Trophoblast cell (in vitro differentiated cells and primary cell): Measurements from ENCODE around the gene SAE1.
A peak's percentile ranks its signal among the peaks of the same experiment; 100 is the strongest.

Experiments
- DNase-seq, 2 donors: peaks; one replicate each; pipeline ENCODE4 v3.0.0-alpha.2; 2016
- H2AFZ ChIP-seq: 2 replicates; pipeline ENCODE4 v1.6.1; 2013; ENCODE audit warnings: low read length, moderate library complexity, mild to moderate bottlenecking; ENCODE audit not compliant: insufficient read depth, poor library complexity
- H2AK5ac ChIP-seq: 2 replicates; pipeline ENCODE4 v1.6.1; 2013; ENCODE audit warnings: mild to moderate bottlenecking, low read length
- H2BK120ac ChIP-seq: 2 replicates; pipeline ENCODE4 v1.6.1; 2013; ENCODE audit warnings: low read length, mild to moderate bottlenecking, moderate library complexity; ENCODE audit not compliant: insufficient read depth, poor library complexity
- H2BK12ac ChIP-seq: 2 replicates; pipeline ENCODE4 v1.6.1; 2013; ENCODE audit warnings: mild to moderate bottlenecking, low read length, moderate library complexity
- H2BK5ac ChIP-seq: 2 replicates; pipeline ENCODE4 v1.6.1; 2013; ENCODE audit warnings: low read length, low read depth, moderate library complexity, mild to moderate bottlenecking; ENCODE audit not compliant: poor library complexity
- H3K14ac ChIP-seq: 2 replicates; pipeline ENCODE4 v1.6.1; 2013; ENCODE audit warnings: mild to moderate bottlenecking, low read length
- H3K18ac ChIP-seq: 2 replicates; pipeline ENCODE4 v1.6.1; 2013; ENCODE audit warnings: mild to moderate bottlenecking, low read length
- H3K23ac ChIP-seq: 2 replicates; pipeline ENCODE4 v1.6.1; 2013; ENCODE audit warnings: low read length
- H3K27ac ChIP-seq: 2 replicates; pipeline ENCODE4 v1.5.1; 2013; ENCODE audit warnings: low read depth, mild to moderate bottlenecking, inconsistent platforms, low read length, moderate library complexity
- H3K27me3 ChIP-seq: 2 replicates; pipeline ENCODE4 v1.6.1; 2013; ENCODE audit warnings: inconsistent platforms, mild to moderate bottlenecking, low read length, moderate library complexity; ENCODE audit not compliant: insufficient read depth
- H3K36me3 ChIP-seq, 2 experiments: 1 replicate in 1 of 2; 2 replicates in 1 of 2; pipeline ENCODE4 v1.6.1; 2013; ENCODE audit warnings: low read length in 2 of 2, mild to moderate bottlenecking in 2 of 2, moderate library complexity in 1 of 2; ENCODE audit not compliant: insufficient read depth in 2 of 2, control insufficient read depth in 1 of 2
- H3K4ac ChIP-seq: 2 replicates; pipeline ENCODE4 v1.6.1; 2013; ENCODE audit warnings: low read depth, mild to moderate bottlenecking, low read length, moderate library complexity
- H3K4me1 ChIP-seq, 2 experiments: 1 replicate in 1 of 2; 2 replicates in 1 of 2; pipeline ENCODE4 v1.6.1; 2013; ENCODE audit warnings: low read length in 2 of 2, mild to moderate bottlenecking in 2 of 2, moderate library complexity in 1 of 2; ENCODE audit not compliant: insufficient read depth in 2 of 2, control insufficient read depth in 1 of 2
- H3K4me2 ChIP-seq: 2 replicates; pipeline ENCODE4 v1.6.1; 2013; ENCODE audit warnings: inconsistent platforms, mild to moderate bottlenecking, low read length, moderate library complexity
- H3K4me3 ChIP-seq: 2 replicates; pipeline ENCODE4 v1.5.1; 2013; ENCODE audit warnings: mild to moderate bottlenecking, low read depth, low read length, inconsistent platforms
- H3K79me1 ChIP-seq: one replicate; pipeline ENCODE4 v1.6.1; 2013; ENCODE audit warnings: low read length
- H3K79me2 ChIP-seq: 2 replicates; pipeline ENCODE4 v1.6.1; 2013; ENCODE audit warnings: low read length, mild to moderate bottlenecking; ENCODE audit not compliant: control insufficient read depth, insufficient read depth, poor library complexity
- H3K9ac ChIP-seq: 2 replicates; pipeline ENCODE4 v1.6.1; 2013; ENCODE audit warnings: mild to moderate bottlenecking, low read length
- H3K9me3 ChIP-seq: 2 replicates; pipeline ENCODE4 v1.6.1; 2013; ENCODE audit warnings: low read depth, mild to moderate bottlenecking, control low read depth, inconsistent platforms, low read length; ENCODE audit not compliant: insufficient read depth
- H4K12ac ChIP-seq: 2 replicates; pipeline ENCODE4 v1.6.1; 2013; ENCODE audit warnings: low read depth, mild to moderate bottlenecking, low read length, moderate library complexity
- H4K8ac ChIP-seq: 2 replicates; pipeline ENCODE4 v1.6.1; 2013; ENCODE audit warnings: low read depth, mild to moderate bottlenecking, low read length, moderate library complexity
- H4K91ac ChIP-seq: one replicate; pipeline ENCODE4 v1.6.1; 2013; ENCODE audit warnings: low read depth, mild to moderate bottlenecking, low read length, moderate library complexity
- WGBS: extraction: QIAGEN DNeasy Blood & Tissue Kit; methylation state at CpG from one replicate; pipeline ENCODE4 v1.1.7; 2013; ENCODE audit warnings: missing lambda C conversion rate; ENCODE audit not compliant: insufficient read length, insufficient coverage; ENCODE audit errors: extremely low coverage; 5-methylcytosine and 5-hydroxymethylcytosine counted together

The SAE1 gene

GRCh38 chr19:47112166-47112996 lies 18.3 kb upstream of the SAE1 start:
- Histone ChIP-seq H3K27me3 (no peaks in the 10 kb centered on the region), H3K27ac (peak overlapping the region; percentile 99), H3K9ac (peak overlapping the region; percentile 99), H3K4me2 (peak overlapping the region; percentile 83), H4K12ac (peak overlapping the region; percentile 99), H3K4me3 (peak overlapping the region; percentile 77), H2BK5ac (peak overlapping the region; percentile 98), H3K23ac (no peak overlapping the region), H4K91ac (peak overlapping the region; percentile 99), H3K79me1 (peaks cover 26% of the 10 kb centered on the region), H3K36me3 (peaks cover 0 to 2% of the 10 kb centered on the region in 2 experiments), H3K79me2 (peaks cover 19% of the 10 kb centered on the region), H3K4me1 (peaks cover under 1 to 4% of the 10 kb centered on the region in 2 experiments), H3K14ac (peak overlapping the region; percentile 96), H3K4ac (peak overlapping the region; percentile 93), H2BK12ac (peak overlapping the region; percentile 35), H2AK5ac (peak overlapping the region; percentile 96), H3K9me3 (no peaks in the 10 kb centered on the region), H4K8ac (peak overlapping the region; percentile 99), H2BK120ac (peak overlapping the region; percentile 97), H3K18ac (peak overlapping the region; percentile 99), H2AFZ (peak overlapping the region; percentile 72)
- WGBS = no CpG with 5 or more reads among the region's 85 CpGs
- peak; percentile 37 to 67 for DNase-seq

DNA sequence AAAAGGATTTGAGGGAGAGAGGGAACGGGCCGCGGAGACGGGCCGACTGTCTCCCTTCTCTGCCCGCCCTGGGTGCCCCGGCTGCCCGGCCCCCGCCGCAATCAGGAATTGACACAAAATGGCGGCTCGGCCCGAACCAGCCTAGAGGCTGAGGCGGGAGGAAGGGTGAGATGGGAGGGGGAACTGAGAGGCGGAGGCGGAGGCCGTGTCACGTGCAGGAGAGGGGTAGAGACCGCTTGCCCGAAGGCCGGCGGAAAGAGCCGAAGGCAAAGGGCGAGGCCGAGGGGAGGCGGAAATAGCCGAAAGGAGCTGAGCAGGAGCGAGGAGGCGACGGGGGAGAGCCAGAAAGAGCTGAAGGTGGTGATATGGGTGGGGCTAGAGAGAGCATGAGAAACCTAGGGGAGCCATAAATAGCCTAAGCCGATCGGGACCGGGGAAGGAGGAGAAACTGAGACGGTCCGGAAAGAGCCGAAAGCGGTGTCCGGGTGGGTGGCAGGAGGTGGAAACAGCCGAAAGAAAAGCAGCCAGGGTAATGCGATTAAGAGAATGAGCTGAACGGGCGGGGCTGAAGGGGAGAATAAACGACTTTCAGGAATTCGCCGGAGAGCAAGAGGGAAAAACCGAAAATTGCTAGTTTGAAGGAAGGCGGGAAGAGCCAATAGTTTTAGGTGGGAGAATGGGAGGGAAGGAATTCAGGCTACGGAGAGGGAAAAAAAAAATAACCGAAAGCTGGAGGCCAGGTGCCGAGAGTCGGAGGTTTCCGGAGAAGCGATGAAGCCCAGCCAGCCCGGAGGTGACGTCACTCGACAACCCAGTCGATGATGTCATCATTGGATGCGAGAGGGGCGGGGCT lies 17.4 kb upstream of the SAE1 start, which contains the start of gene ZC3H4:
Gene ZC3H4 (minus strand): TSS at position 780 of the 853 bp plus-strand sequence. CDS start 1,192 bp downstream, outside the sequence.
- peak within 1 kb of the TSS; percentile 99 for H3K27ac ChIP-seq
- H3K4me1 ChIP-seq = peaks cover 0 to 2% of the 10 kb centered on the region in 2 experiments
- peak within 1 kb of the TSS; percentile 32 for H2AFZ ChIP-seq
- peaks cover 0 to 2% of the 10 kb centered on the region in 2 experiments for H3K36me3 ChIP-seq
- peak within 1 kb of the TSS; percentile 93 for H2AK5ac ChIP-seq
- no CpG with 5 or more reads among the region's 59 CpGs for WGBS
- peak within 1 kb of the TSS; percentile 77 for H3K4me3 ChIP-seq
- peak within 1 kb of the TSS; percentile 98 for H2BK5ac ChIP-seq
- H3K79me2 ChIP-seq = peaks cover 18% of the 10 kb centered on the region
- peak within 1 kb of the TSS; percentile 85 for H3K4me2 ChIP-seq
- peak within 1 kb of the TSS; percentile 99 for H4K91ac ChIP-seq
- peak; percentile 100 for DNase-seq
- H3K14ac ChIP-seq = peak within 1 kb of the TSS; percentile 96
- H3K9ac ChIP-seq = peak within 1 kb of the TSS; percentile 99
- H3K18ac ChIP-seq = peak within 1 kb of the TSS; percentile 91
- H2BK120ac ChIP-seq = peak within 1 kb of the TSS; percentile 94
- peak within 1 kb of the TSS; percentile 75 for H3K4ac ChIP-seq
- H3K9me3 ChIP-seq = no peaks in the 10 kb centered on the region
- H2BK12ac ChIP-seq = no peak within 1 kb of the TSS
- peaks cover 26% of the 10 kb centered on the region for H3K79me1 ChIP-seq
- peak within 1 kb of the TSS; percentile 99 for H4K12ac ChIP-seq
- H3K27me3 ChIP-seq = no peaks in the 10 kb centered on the region
- no peak within 1 kb of the TSS for H3K23ac ChIP-seq
- H4K8ac ChIP-seq = peak within 1 kb of the TSS; percentile 99

DNA sequence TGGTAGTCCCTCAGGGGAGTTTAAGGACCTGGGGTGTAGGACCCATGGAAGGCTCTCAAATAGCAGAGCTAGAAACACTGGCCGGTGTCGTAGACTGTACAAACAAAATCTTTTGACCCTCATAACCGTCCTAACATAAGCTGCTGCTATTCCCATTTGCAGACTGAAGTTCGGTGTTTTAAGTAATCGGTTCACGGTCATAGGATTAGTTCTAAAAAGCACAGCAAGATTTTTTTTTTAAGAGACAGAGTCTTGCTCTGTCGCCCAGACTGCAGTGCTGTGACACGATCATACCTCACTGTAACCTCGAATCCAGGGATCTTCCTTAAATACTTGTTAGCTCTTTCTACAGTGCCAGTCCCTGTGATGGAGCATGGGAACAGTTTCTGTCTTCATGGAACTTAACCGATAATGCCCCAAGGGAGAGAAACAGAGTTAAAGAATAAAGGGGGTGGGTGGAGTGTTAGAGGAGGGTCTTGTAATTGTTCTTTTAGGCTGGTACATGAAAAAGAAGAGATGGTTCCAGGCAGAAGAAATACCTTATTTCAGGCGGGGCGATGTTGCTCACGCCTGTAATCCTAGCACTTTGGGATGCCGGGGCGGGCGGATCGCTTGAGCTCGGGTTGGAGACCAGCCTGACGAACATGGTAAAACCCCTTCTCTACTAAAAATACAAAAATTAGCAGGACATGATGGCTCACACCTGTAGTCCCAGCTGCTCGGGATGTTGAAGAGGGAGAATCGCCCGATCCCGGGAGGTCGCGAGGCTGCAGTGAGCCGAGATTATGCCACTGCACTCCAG lies 16.6 kb upstream of the SAE1 start:
- no CpG with 5 or more reads among the region's 26 CpGs for WGBS
- Histone ChIP-seq H3K9ac (no peak overlapping the region), H3K18ac (no peak overlapping the region), H2BK12ac (no peak overlapping the region), H2AK5ac (peak overlapping the region; percentile 32), H3K27ac (peak overlapping the region; percentile 27), H3K79me1 (peaks cover 26% of the 10 kb centered on the region), H2BK120ac (peak overlapping the region; percentile 12), H4K91ac (no peak overlapping the region), H3K14ac (no peak overlapping the region), H3K23ac (no peak overlapping the region), H2BK5ac (no peak overlapping the region), H4K12ac (no peak overlapping the region), H3K4me3 (peak overlapping the region; percentile 76), H3K79me2 (peaks cover 18% of the 10 kb centered on the region), H3K27me3 (no peaks in the 10 kb centered on the region), H3K36me3 (peaks cover 0 to 2% of the 10 kb centered on the region in 2 experiments), H4K8ac (peak overlapping the region; percentile 44), H3K4ac (no peak overlapping the region), H3K4me1 (peaks cover 0 to 2% of the 10 kb centered on the region in 2 experiments), H3K4me2 (peak overlapping the region; percentile 85), H2AFZ (no peak overlapping the region), H3K9me3 (no peaks in the 10 kb centered on the region)
- peak in 1 of 2 donors; percentile 57 for DNase-seq
